GM12874 (cell line): ENCODE measurements around the gene FAM20B.
A peak's percentile ranks its signal among the peaks of the same experiment; 100 is the strongest.

ENCODE experiments used
- CTCF ChIP-seq: IDR thresholded peaks from 2 replicates; pipeline ENCODE4 v1.5.1; 2011; ENCODE audit warnings: low read depth, mild to moderate bottlenecking, control low read depth, low read length, moderate library complexity; ENCODE audit not compliant: insufficient read depth

The FAM20B gene

GRCh38 chr1:179103999-179104398 is 78.3 kb downstream of the FAM20B start:
- no peak for TF ChIP-seq CTCF

GRCh38 chr1:179104611-179105250 is 79.0 kb downstream of the FAM20B start:
- TF ChIP-seq CTCF, result no peak

- TF ChIP-seq CTCF, result peak; percentile 38; the same call in 1 of the 2 replicates
These were observed 79.7 kb downstream of the FAM20B start for GRCh38 chr1:179105393-179105792.

GRCh38 chr1:179107706-179108629 is 82.3 kb downstream of the FAM20B start:
- no peak for TF ChIP-seq CTCF

- TF ChIP-seq CTCF, result no peak
These were observed 83.0 kb downstream of the FAM20B start for GRCh38 chr1:179108644-179109043.

- TF ChIP-seq CTCF, result no peak
These were observed 89.5 kb downstream of the FAM20B start for GRCh38 chr1:179115181-179115580.

- TF ChIP-seq CTCF, result no peak
These were observed 93.8 kb downstream of the FAM20B start for GRCh38 chr1:179119513-179119912.
